K562 (cell line): ENCODE results near the gene SETMAR. TPM values are rescaled to one million over a fixed set of nuclear protein-coding genes. Genes with fewer than 3 reads are reported as not detected.

Source experiments
- ARID2 ChIP-seq: fragments of 450-650 bp; IDR thresholded peaks from 2 replicates; pipeline ENCODE4 v1.6.1; 2017; ENCODE audit warnings: antibody characterized with exemption, mild to moderate bottlenecking
- BMI1 ChIP-seq: fragments of 150-350 bp; IDR thresholded peaks from 2 replicates; pipeline ENCODE4 v1.6.1; 2014; ENCODE audit warnings: low read length
- BRF1 ChIP-seq: IDR thresholded peaks from 3 replicates; pipeline ENCODE4 v1.6.1; 2011; ENCODE audit warnings: borderline replicate concordance, mild to moderate bottlenecking; ENCODE audit not compliant: insufficient read length; ENCODE audit errors: extremely low read depth
- CREB1 ChIP-seq, 2 experiments: sonication (generic) in 1 of 2; formaldehyde crosslinking in 1 of 2; IDR thresholded peaks; 2 replicates each; pipeline versions ENCODE4 v1.6.1 to v1.8.0; 2012 to 2022; ENCODE audit warnings: inconsistent platforms in 1 of 2, mild to moderate bottlenecking in 1 of 2, missing genetic modification reagents in 1 of 2, moderate library complexity in 1 of 2
- ETV6 ChIP-seq, 3 experiments: fragments of 150-350 bp in 1 of 3; sonication (generic) in 1 of 3; formaldehyde crosslinking in 1 of 3; IDR thresholded peaks; 2 replicates each; pipeline versions ENCODE4 v1.6.1 to v1.8.0; 2014 to 2022; ENCODE audit warnings: borderline replicate concordance in 2 of 3, low read depth in 2 of 3, antibody characterized with exemption in 1 of 3, low read length in 1 of 3, mild to moderate bottlenecking in 1 of 3, missing genetic modification reagents in 1 of 3
- GATAD2B ChIP-seq: fragments of 450-650 bp; IDR thresholded peaks from 2 replicates; pipeline ENCODE4 v1.6.1; 2017; ENCODE audit warnings: mild to moderate bottlenecking, borderline replicate concordance
- HDAC1 ChIP-seq, 2 experiments: fragments of 450-650 bp; IDR thresholded peaks; 2 replicates each; pipeline ENCODE4 v1.6.1; 2016 to 2017; ENCODE audit warnings: inconsistent platforms in 1 of 2, mild to moderate bottlenecking in 1 of 2, moderate library complexity in 1 of 2
- HDAC3 ChIP-seq: fragments of 450-650 bp; IDR thresholded peaks from 2 replicates; pipeline ENCODE4 v1.6.1; 2018; ENCODE audit warnings: borderline replicate concordance, mild to moderate bottlenecking, moderate library complexity; ENCODE audit not compliant: partially characterized antibody
- HSF4 ChIP-seq: fragments of 250-450 bp; sonication (Bioruptor Pico); IDR thresholded peaks from 2 replicates; pipeline ENCODE4 v2.1.2; 2022; ENCODE audit warnings: mild to moderate bottlenecking, moderate library complexity, borderline replicate concordance
- IRF2 ChIP-seq: sonication (generic); formaldehyde crosslinking; IDR thresholded peaks from 2 replicates; pipeline ENCODE4 v1.8.1; 2022; ENCODE audit warnings: mild to moderate bottlenecking, missing genetic modification reagents
- L3MBTL2 ChIP-seq: fragments of 450-650 bp; IDR thresholded peaks from 2 replicates; pipeline ENCODE4 v1.6.1; 2016; ENCODE audit warnings: mild to moderate bottlenecking, moderate library complexity
- NFRKB ChIP-seq: fragments of 450-650 bp; IDR thresholded peaks from 2 replicates; pipeline ENCODE4 v1.6.1; 2016; ENCODE audit warnings: low read depth
- NR3C1 ChIP-seq: sonication (generic); formaldehyde crosslinking; IDR thresholded peaks from 2 replicates; pipeline ENCODE4 v1.8.1; 2022; ENCODE audit warnings: missing genetic modification reagents
- ZNF133 ChIP-seq: fragments of 250-450 bp; sonication (Bioruptor Pico); IDR thresholded peaks from 2 replicates; pipeline ENCODE4 v1.4.0; 2020; ENCODE audit warnings: mild to moderate bottlenecking
- ZNF274 ChIP-seq: IDR thresholded peaks from 2 replicates; pipeline ENCODE4 v1.6.1; 2011; ENCODE audit warnings: low read depth, mild to moderate bottlenecking, low read length, moderate library complexity, borderline replicate concordance
- ZNF431 ChIP-seq: sonication (generic); formaldehyde crosslinking; IDR thresholded peaks from 2 replicates; pipeline ENCODE4 v1.8.0; 2022; ENCODE audit warnings: mild to moderate bottlenecking, missing genetic modification reagents
- polyA plus RNA-seq, 8 experiments: library from polyadenylated mRNA; depleted of rRNA in 4 of 8; stranded (reverse) in 5 of 8; unstranded in 3 of 8; fragments of >200 nt; fragmentation: Nextera tagmentation in 2 of 8; fragmentation: Illumina TruSeq in 1 of 8; extraction: Ambion mirVana in 2 of 8; extraction: Trizol in 1 of 8; gene quantifications; 2 replicates each; pipeline versions ENCODE4 v1.2.1 to v1.2.3, GENCODE V29; 2011 to 2014; ENCODE audit warnings: inconsistent platforms in 1 of 8, missing spikeins in 1 of 8
- total RNA-seq, 7 experiments: library from RNA; depleted of rRNA in 6 of 7; stranded (reverse); fragments of >200 nt in 6 of 7; fragmentation: Illumina TruSeq in 2 of 7; extraction: Trizol in 2 of 7; gene quantifications; 2 replicates each; pipeline versions ENCODE4 v1.2.1 to v1.2.3, GENCODE V29; 2011 to 2021; ENCODE audit warnings: low replicate concordance in 1 of 7
- TF ChIP-seq, protein P1 (sequence below): fragments of 450-650 bp; formaldehyde crosslinking; IDR thresholded peaks from 2 replicates; pipeline ENCODE4 v1.4.0; 2022; ENCODE audit warnings: mild to moderate bottlenecking, moderate library complexity
- TF ChIP-seq, protein P2 (sequence below): fragments of 250-450 bp; sonication (Bioruptor Pico); IDR thresholded peaks from 2 replicates; pipeline ENCODE4 v1.8.0; 2021; ENCODE audit warnings: mild to moderate bottlenecking, moderate library complexity
- TF ChIP-seq, protein P3 (sequence below): sonication (generic); formaldehyde crosslinking; IDR thresholded peaks from 2 replicates; pipeline ENCODE4 v1.5.0; 2020; ENCODE audit warnings: missing genetic modification reagents
- TF ChIP-seq, protein P4 (sequence below): sonication (generic); formaldehyde crosslinking; IDR thresholded peaks from 2 replicates; pipeline ENCODE4 v1.8.0; 2022; ENCODE audit warnings: missing genetic modification reagents, mild to moderate bottlenecking, borderline replicate concordance
- TF ChIP-seq, protein P5 (sequence below): IDR thresholded peaks from 3 replicates; pipeline ENCODE4 v1.6.1; 2011; ENCODE audit warnings: borderline replicate concordance, mild to moderate bottlenecking; ENCODE audit not compliant: insufficient read length, insufficient read depth

SETMAR gene
- total and polyA plus RNA-seq, 9 of the 15 experiments (the other 6 are each of a cell fraction or from before 2014, with no cell fraction given): 5.5 to 25.1 (median 18.2) TPM

DNA sequence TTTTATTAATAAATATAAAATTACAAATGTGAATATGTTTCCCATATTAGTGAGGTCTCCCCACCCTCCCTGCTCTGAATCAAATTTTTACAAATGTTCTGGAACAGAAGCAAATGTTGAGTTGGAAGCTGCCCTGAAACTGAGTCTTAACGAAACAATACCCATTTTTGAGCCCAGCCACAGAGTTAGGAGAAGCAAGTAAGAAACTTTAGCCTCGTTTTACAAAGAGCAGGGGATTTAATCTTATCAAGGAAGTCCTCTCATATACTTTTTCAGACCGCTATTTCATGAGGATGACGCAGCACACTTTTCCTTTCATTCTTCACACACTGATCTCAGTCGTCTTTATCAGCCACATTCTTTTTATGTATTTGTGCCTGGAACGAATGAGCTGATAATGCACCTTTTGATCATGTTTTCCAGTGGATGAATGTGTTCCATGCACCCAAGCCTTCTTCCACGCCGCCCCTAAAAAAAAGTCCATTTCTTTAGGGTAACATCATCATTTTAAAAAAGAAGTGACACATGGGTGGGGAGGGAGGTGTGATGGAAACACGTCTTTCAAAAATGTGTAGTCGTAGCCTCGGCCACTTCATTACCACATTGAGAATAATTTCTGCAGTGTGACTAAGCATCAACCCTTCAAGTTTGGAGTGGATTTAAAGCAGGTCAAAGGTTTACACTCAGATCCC is 48.1 kb downstream of the SETMAR start (continued):
- TF ChIP-seq, protein P1, sequence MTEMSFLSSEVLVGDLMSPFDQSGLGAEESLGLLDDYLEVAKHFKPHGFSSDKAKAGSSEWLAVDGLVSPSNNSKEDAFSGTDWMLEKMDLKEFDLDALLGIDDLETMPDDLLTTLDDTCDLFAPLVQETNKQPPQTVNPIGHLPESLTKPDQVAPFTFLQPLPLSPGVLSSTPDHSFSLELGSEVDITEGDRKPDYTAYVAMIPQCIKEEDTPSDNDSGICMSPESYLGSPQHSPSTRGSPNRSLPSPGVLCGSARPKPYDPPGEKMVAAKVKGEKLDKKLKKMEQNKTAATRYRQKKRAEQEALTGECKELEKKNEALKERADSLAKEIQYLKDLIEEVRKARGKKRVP (CRISPR knock-in tag): no peak
- TF ChIP-seq HSF4 (no peak), ZNF274 (no peak), L3MBTL2 (peak; percentile 83), ETV6 (IDR thresholded peaks at IDR 0.05; ENCODE audit: borderline replicate concordance in 1 of 2, low read depth in 2 of 2, low read length in 1 of 2) (no peak), ETV6 (CRISPR knock-in tag; IDR thresholded peaks at IDR 0.05; ENCODE audit: borderline replicate concordance) (no peak), BRF1 (no peak), IRF2 (CRISPR knock-in tag) (no peak), GATAD2B (0 out of 2 replicates have a peak, but pooled peaks have one; percentile 48), CREB1 (IDR thresholded peaks at IDR 0.05) (no peak), CREB1 (CRISPR knock-in tag; IDR thresholded peaks at IDR 0.05) (peak; percentile 46; the same call in 1 of the 2 replicates), HDAC1 (IDR thresholded peaks at IDR 0.05) (no peak), ZNF133 (CRISPR knock-in tag) (no peak), NFRKB (no peak), BMI1 (no peak), HDAC3 (peak; percentile 11), ARID2 (no peak), NR3C1 (CRISPR knock-in tag) (no peak), ZNF431 (CRISPR knock-in tag) (no peak)
- TF ChIP-seq, protein P2, sequence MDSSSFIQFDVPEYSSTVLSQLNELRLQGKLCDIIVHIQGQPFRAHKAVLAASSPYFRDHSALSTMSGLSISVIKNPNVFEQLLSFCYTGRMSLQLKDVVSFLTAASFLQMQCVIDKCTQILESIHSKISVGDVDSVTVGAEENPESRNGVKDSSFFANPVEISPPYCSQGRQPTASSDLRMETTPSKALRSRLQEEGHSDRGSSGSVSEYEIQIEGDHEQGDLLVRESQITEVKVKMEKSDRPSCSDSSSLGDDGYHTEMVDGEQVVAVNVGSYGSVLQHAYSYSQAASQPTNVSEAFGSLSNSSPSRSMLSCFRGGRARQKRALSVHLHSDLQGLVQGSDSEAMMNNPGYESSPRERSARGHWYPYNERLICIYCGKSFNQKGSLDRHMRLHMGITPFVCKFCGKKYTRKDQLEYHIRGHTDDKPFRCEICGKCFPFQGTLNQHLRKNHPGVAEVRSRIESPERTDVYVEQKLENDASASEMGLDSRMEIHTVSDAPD (CRISPR knock-in tag): no peak
- TF ChIP-seq, protein P3, sequence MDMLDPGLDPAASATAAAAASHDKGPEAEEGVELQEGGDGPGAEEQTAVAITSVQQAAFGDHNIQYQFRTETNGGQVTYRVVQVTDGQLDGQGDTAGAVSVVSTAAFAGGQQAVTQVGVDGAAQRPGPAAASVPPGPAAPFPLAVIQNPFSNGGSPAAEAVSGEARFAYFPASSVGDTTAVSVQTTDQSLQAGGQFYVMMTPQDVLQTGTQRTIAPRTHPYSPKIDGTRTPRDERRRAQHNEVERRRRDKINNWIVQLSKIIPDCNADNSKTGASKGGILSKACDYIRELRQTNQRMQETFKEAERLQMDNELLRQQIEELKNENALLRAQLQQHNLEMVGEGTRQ (CRISPR knock-in tag): no peak
- TF ChIP-seq, protein P4, sequence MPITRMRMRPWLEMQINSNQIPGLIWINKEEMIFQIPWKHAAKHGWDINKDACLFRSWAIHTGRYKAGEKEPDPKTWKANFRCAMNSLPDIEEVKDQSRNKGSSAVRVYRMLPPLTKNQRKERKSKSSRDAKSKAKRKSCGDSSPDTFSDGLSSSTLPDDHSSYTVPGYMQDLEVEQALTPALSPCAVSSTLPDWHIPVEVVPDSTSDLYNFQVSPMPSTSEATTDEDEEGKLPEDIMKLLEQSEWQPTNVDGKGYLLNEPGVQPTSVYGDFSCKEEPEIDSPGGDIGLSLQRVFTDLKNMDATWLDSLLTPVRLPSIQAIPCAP (CRISPR knock-in tag): no peak
- TF ChIP-seq, protein P5, sequence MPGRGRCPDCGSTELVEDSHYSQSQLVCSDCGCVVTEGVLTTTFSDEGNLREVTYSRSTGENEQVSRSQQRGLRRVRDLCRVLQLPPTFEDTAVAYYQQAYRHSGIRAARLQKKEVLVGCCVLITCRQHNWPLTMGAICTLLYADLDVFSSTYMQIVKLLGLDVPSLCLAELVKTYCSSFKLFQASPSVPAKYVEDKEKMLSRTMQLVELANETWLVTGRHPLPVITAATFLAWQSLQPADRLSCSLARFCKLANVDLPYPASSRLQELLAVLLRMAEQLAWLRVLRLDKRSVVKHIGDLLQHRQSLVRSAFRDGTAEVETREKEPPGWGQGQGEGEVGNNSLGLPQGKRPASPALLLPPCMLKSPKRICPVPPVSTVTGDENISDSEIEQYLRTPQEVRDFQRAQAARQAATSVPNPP: no peak
